Measurements from ENCODE around the gene GRM4.

- TF ChIP-seq CTCF (IDR thresholded peaks at IDR 0.05) (no peak), POLR2A (IDR thresholded peaks at IDR 0.05) (no peak)
These were observed 141.9 kb downstream of the GRM4 start for GRCh38 chr6:34003962-34004361.
